ENCODE data around the gene PDE4B. TPM values are rescaled to one million over a fixed set of nuclear protein-coding genes. Genes with fewer than 3 reads are reported as not detected.

Gene PDE4B
- total RNA-seq, 2 donors from 2014 or later: 2.0 to 5.7 TPM

DNA sequence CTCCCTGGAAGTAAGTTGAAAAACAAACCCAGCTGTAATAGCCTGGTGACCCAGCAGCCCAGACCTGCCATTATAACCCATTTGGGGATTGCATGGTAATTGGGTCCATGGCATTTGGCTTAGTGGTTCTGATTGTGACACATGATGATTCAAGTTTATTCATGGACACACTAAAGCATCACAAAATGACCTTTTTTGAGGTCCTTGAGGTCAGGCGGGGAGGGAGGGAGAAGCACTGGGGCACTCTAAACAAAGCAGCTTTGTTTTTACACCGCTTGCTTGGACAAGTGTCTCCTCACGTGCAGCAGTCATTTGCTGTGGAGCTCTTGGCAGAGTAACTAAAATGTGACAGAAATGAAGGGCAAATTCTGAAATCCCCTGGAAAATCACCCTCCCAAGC, 500.2 kb downstream of the PDE4B start:
- no peak overlapping the region for H3K4me3 ChIP-seq
- no peak for DNase-seq
- intact Hi-C loops (cut with DNase I): no loop called here
- no peaks in the 10 kb centered on the region for H3K36me3 ChIP-seq
- H3K4me1 ChIP-seq: no peaks in the 10 kb centered on the region
- TF ChIP-seq, protein P1, sequence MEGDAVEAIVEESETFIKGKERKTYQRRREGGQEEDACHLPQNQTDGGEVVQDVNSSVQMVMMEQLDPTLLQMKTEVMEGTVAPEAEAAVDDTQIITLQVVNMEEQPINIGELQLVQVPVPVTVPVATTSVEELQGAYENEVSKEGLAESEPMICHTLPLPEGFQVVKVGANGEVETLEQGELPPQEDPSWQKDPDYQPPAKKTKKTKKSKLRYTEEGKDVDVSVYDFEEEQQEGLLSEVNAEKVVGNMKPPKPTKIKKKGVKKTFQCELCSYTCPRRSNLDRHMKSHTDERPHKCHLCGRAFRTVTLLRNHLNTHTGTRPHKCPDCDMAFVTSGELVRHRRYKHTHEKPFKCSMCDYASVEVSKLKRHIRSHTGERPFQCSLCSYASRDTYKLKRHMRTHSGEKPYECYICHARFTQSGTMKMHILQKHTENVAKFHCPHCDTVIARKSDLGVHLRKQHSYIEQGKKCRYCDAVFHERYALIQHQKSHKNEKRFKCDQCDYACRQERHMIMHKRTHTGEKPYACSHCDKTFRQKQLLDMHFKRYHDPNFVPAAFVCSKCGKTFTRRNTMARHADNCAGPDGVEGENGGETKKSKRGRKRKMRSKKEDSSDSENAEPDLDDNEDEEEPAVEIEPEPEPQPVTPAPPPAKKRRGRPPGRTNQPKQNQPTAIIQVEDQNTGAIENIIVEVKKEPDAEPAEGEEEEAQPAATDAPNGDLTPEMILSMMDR (IDR thresholded peaks at IDR 0.05): no peak
- no peak overlapping the region for H3K27ac ChIP-seq
- no peaks in the 10 kb centered on the region for H3K27me3 ChIP-seq
- no peak overlapping the region for H3K9ac ChIP-seq (ENCODE audit: low read depth in 2 of 2, low read length in 2 of 2)
- H3K9me3 ChIP-seq: no peaks in the 10 kb centered on the region

GRCh38 chr1:66294707-66295370, 502.1 kb downstream of the PDE4B start:
- no peak overlapping the region for H3K9ac ChIP-seq (ENCODE audit: low read depth in 2 of 2, low read length in 2 of 2)
- intact Hi-C loops (cut with DNase I): no loop called here
- H3K4me1 ChIP-seq: no peaks in the 10 kb centered on the region
- no peaks in the 10 kb centered on the region for H3K27me3 ChIP-seq
- TF ChIP-seq, protein P1 (IDR thresholded peaks at IDR 0.05): no peak
- DNase-seq: no peak
- no peak overlapping the region for H3K27ac ChIP-seq
- no peaks in the 10 kb centered on the region for H3K36me3 ChIP-seq
- H3K9me3 ChIP-seq: no peaks in the 10 kb centered on the region
- H3K4me3 ChIP-seq: no peak overlapping the region

DNA sequence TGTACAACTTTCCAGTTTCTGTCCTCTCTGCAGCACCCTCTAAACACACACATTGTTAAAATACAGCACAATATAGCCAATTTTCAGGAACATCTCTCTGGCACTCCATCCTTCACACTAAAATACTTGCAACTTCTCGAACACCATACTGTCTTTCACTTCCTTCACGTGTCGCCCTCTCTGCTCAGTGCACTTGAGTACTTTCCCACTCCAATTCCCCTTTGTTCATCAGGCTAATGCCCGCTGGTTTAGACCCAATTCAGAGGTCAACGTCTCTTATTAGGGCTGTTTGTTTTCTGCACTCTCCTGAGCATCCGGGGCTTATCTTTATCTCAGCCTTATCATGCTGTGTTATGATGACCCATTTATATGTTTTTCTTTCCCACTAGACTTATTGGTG, 503.1 kb downstream of the PDE4B start:
- no peaks in the 10 kb centered on the region for H3K27me3 ChIP-seq
- H3K27ac ChIP-seq: no peak overlapping the region
- no peak overlapping the region for H3K4me3 ChIP-seq
- TF ChIP-seq, protein P1 (IDR thresholded peaks at IDR 0.05): no peak
- H3K9ac ChIP-seq (ENCODE audit: low read depth in 2 of 2, low read length in 2 of 2): no peak overlapping the region
- no peak for DNase-seq
- H3K36me3 ChIP-seq: no peaks in the 10 kb centered on the region
- no peaks in the 10 kb centered on the region for H3K9me3 ChIP-seq
- H3K4me1 ChIP-seq: no peaks in the 10 kb centered on the region
- intact Hi-C loops (cut with DNase I): no loop called here

GRCh38 chr1:66296370-66296769, 503.7 kb downstream of the PDE4B start:
- Histone ChIP-seq H3K4me3 (no peak overlapping the region), H3K4me1 (no peaks in the 10 kb centered on the region), H3K36me3 (no peaks in the 10 kb centered on the region), H3K27me3 (no peaks in the 10 kb centered on the region), H3K27ac (no peak overlapping the region), H3K9ac (ENCODE audit: low read depth in 2 of 2, low read length in 2 of 2) (no peak overlapping the region), H3K9me3 (no peaks in the 10 kb centered on the region)
- intact Hi-C loops (cut with DNase I): no loop called here
- TF ChIP-seq, protein P1 (IDR thresholded peaks at IDR 0.05): no peak
- DNase-seq: no peak

- H3K27ac ChIP-seq: no peak overlapping the region
- TF ChIP-seq, protein P1 (IDR thresholded peaks at IDR 0.05): no peak
- DNase-seq: no peak
- H3K4me1 ChIP-seq: no peaks in the 10 kb centered on the region
- intact Hi-C loops (cut with DNase I): no loop called here
- no peaks in the 10 kb centered on the region for H3K36me3 ChIP-seq
- H3K27me3 ChIP-seq: no peaks in the 10 kb centered on the region
- no peak overlapping the region for H3K4me3 ChIP-seq
- H3K9me3 ChIP-seq: no peaks in the 10 kb centered on the region
- H3K9ac ChIP-seq (ENCODE audit: low read depth in 2 of 2, low read length in 2 of 2): no peak overlapping the region
These were observed 504.3 kb downstream of the PDE4B start for GRCh38 chr1:66296951-66297350.

All from colonic mucosa (tissue), 4 donors.